M059J (cell line): ENCODE data around the gene RFFL. TPM values are rescaled to one million over a fixed set of nuclear protein-coding genes. Genes with fewer than 3 reads are reported as not detected.

Experiments used
- DNase-seq: peaks from one replicate; pipeline ENCODE4 v3.0.0-alpha.2; 2012; ENCODE audit warnings: low read depth
- total RNA-seq: library from RNA; depleted of rRNA; stranded (reverse); fragments of >200 nt; shearing (Covaris generic); gene quantifications from 2 replicates; pipeline ENCODE4 v1.2.3, GENCODE V29; 2014; rRNA removed

The RFFL gene
- total RNA-seq, 1 experiment from 2014 or later, result 21.3 TPM

- peak; percentile 59 for DNase-seq
Measured at GRCh38 chr17:34974794-34975785, 88.4 kb downstream of the RFFL start.

DNA sequence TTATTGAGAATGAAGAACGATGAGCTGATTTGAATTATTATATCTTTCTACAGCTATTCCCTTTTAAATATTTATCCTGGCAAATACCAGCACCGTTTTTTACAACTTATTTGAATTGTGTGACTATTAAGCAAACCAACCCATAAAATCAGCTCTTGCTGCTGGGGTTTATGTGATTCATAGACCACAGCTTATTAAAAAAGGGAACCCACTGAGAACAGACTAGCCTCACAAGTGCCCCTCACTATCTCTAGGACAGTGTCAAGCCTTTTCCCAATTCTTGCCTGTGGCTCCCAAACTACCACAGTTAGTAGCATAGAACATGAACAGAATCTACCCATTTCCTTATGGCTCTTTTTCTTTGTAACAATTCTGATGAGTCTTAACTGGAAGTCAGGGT is 89.3 kb downstream of the RFFL start:
- DNase-seq, result peak; percentile 68

DNA sequence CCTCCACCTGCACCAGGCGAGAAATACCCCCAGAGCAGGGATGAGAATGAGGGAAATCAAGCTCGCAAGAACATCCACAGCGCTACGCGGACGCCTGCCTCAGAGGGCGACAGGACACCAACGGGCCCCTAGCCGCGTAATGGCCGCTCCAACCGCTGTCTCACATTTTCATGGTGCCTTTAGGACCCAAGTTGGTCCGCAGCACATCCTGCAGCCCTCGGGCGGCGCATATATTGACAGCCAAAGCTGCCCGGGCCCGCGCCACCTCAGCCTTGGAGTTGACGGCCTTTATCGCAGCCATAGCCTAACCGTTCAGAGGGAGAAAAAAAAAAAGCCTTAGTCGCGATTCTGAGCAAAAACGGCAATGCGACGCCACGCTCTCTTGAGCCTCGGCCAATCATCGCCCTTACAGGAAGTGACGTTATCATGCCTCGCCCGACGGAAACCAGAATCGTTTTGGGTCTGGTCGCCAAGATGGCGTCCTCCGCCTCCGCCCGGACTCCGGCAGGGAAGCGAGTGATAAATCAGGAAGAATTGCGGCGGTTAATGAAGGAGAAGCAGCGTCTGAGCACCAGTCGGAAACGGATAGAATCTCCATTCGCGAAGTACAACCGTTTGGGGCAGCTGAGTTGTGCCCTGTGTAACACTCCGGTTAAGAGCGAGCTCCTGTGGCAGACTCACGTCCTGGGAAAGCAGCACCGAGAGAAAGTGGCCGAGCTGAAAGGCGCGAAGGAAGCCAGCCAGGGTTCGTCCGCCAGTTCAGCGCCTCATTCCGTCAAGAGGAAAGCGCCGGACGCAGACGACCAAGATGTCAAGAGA is 102.2 kb downstream of the RFFL start, which contains the start of the genes CCT6B and ZNF830:
TSS of gene CCT6B (minus strand) at position 368 of the 819 bp plus-strand sequence. CDS start at position 301, 67 bp downstream.
TSS of gene ZNF830 (plus strand) at position 448 of the 819 bp plus-strand sequence. CDS start at position 475, 27 bp downstream.
- DNase-seq, result peak; percentile 93

GRCh38 chr17:34958438-34958837 is 105.1 kb downstream of the RFFL start:
- no peak for DNase-seq

Other genes starting within 250 kb of the RFFL start
- 1.0 and 1.1 TPM in 2 replicates for gene CCT6B, start 102.2 kb downstream of the RFFL start, total RNA-seq
- gene ZNF830, start 102.2 kb downstream of the RFFL start, total RNA-seq, result 10.5 and 12.3 TPM in 2 replicates
- 18.7 and 33.5 TPM in 2 replicates for gene LIG3, start 83.2 kb downstream of the RFFL start, total RNA-seq
- 8.4 and 10.0 TPM in 2 replicates for gene RAD51D, start 56.2 kb upstream of the RFFL start, total RNA-seq
- gene FNDC8, start 57.9 kb upstream of the RFFL start, total RNA-seq, result not detected in 2 replicates
- gene NLE1, start 78.6 kb upstream of the RFFL start, total RNA-seq, result 13.3 and 17.8 TPM in 2 replicates
- gene UNC45B, start 84.1 kb upstream of the RFFL start, total RNA-seq, result 0.05 TPM in 1 of 2 replicates, not detected in the other
- not detected in 2 replicates for gene SLC35G3, start 130.7 kb upstream of the RFFL start, total RNA-seq
- 52.8 and 79.4 TPM in 2 replicates for gene SLFN5, start 179.4 kb upstream of the RFFL start, total RNA-seq